MM.1S (cell line): Measurements from ENCODE around the gene SLC35F1.

Experiments
- DNase-seq: peaks from one replicate; pipeline ENCODE4 v3.0.0-alpha.2; 2015
- H2AFZ ChIP-seq: fragments of 300-600 bp; sonication (generic); 2 replicates; pipeline ENCODE4 v1.6.0; 2016; ENCODE audit warnings: antibody characterized with exemption, low read length
- H3F3A ChIP-seq: fragments of 300-600 bp; sonication (generic); 2 replicates; pipeline ENCODE4 v1.6.1; 2016; ENCODE audit warnings: mild to moderate bottlenecking, antibody characterized with exemption, low read length, moderate library complexity, mixed read lengths; ENCODE audit not compliant: insufficient read depth
- H3K27ac ChIP-seq: fragments of 300-600 bp; sonication (generic); 2 replicates; pipeline ENCODE4 v1.5.1; 2016; ENCODE audit warnings: mild to moderate bottlenecking, low read length
- H3K27me3 ChIP-seq: fragments of 300-600 bp; sonication (generic); replicated peaks from 2 replicates; pipeline ENCODE4 v1.6.0; 2016; ENCODE audit warnings: low read length; ENCODE audit not compliant: insufficient read depth
- H3K36me3 ChIP-seq: fragments of 300-600 bp; sonication (generic); replicated peaks from 2 replicates; pipeline ENCODE4 v1.6.1; 2016; ENCODE audit warnings: mild to moderate bottlenecking, low read length, mixed read lengths; ENCODE audit not compliant: insufficient read depth
- H3K4me1 ChIP-seq: fragments of 300-600 bp; sonication (generic); 2 replicates; pipeline ENCODE4 v1.6.1; 2016; ENCODE audit warnings: low read length, mixed read lengths
- H3K4me2 ChIP-seq: fragments of 300-600 bp; sonication (generic); 2 replicates; pipeline ENCODE4 v1.6.0; 2016; ENCODE audit warnings: low read depth, low read length
- H3K4me3 ChIP-seq: fragments of 300-600 bp; sonication (generic); 2 replicates; pipeline ENCODE4 v1.5.1; 2016; ENCODE audit warnings: low read length, mixed read lengths
- H3K79me2 ChIP-seq: fragments of 300-600 bp; sonication (generic); 2 replicates; pipeline ENCODE4 v1.6.1; 2016; ENCODE audit warnings: mixed run types, low read length, mixed read lengths
- H3K9ac ChIP-seq: fragments of 300-600 bp; sonication (generic); 2 replicates; pipeline ENCODE4 v1.6.1; 2016; ENCODE audit warnings: low read length, mixed read lengths
- H3K9me2 ChIP-seq: fragments of 300-600 bp; sonication (generic); replicated peaks from 2 replicates; pipeline ENCODE4 v1.6.1; 2016; ENCODE audit warnings: mild to moderate bottlenecking, low read length, mixed read lengths; ENCODE audit not compliant: insufficient read depth
- H3K9me3 ChIP-seq: fragments of 300-600 bp; sonication (generic); replicated peaks from 2 replicates; pipeline ENCODE4 v1.6.1; 2016; ENCODE audit warnings: mild to moderate bottlenecking, low read length, mixed read lengths; ENCODE audit not compliant: insufficient read depth
- H4K20me1 ChIP-seq: fragments of 300-600 bp; sonication (generic); 2 replicates; pipeline ENCODE4 v1.6.1; 2016; ENCODE audit warnings: mild to moderate bottlenecking, low read length, moderate library complexity, mixed read lengths; ENCODE audit not compliant: insufficient read depth
- EZH2 ChIP-seq: fragments of 300-600 bp; sonication (generic); optimal IDR thresholded peaks from 2 replicates; pipeline ENCODE3; 2017; ENCODE audit warnings: low read depth, mild to moderate bottlenecking, antibody characterized with exemption, low read length, mixed read lengths
- EZH2phosphoT487 ChIP-seq: fragments of 300-600 bp; sonication (generic); IDR thresholded peaks from 2 replicates; pipeline ENCODE4 v1.6.1; 2018; ENCODE audit warnings: antibody characterized with exemption, low read length
- TF ChIP-seq, protein P1 (sequence below): fragments of 300-600 bp; sonication (generic); IDR thresholded peaks from 2 replicates; pipeline ENCODE4 v1.5.1; 2016; ENCODE audit warnings: antibody characterized with exemption, low read length, mixed read lengths

The SLC35F1 gene

DNA sequence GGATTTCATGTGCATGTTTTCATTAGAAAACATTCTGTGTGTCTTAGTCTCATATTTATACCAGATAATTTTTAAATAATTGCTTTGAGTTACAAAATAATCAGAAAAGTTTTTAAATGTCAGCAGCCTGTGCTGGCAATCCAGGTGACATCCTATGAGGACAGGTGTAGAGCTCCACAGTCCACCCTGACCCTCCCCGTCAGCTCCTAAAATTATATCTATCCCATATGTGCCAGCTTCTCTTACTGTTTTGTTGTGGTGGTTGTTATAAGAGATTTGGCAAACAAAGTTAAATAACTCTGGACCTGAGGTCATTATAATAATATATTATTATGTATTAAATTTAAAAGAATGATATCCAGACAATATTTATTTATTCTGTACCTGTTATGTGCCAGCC is 387.8 kb downstream of the SLC35F1 start:
- Histone ChIP-seq H3K4me2 (no peak overlapping the region), H2AFZ (no peak overlapping the region), H3K36me3 (no peaks in the 10 kb centered on the region), H3F3A (no peaks in the 10 kb centered on the region), H3K9ac (no peak overlapping the region), H3K79me2 (no peaks in the 10 kb centered on the region), H3K27ac (no peak overlapping the region), H3K4me3 (no peak overlapping the region), H3K27me3 (no peaks in the 10 kb centered on the region), H3K9me3 (no peaks in the 10 kb centered on the region), H3K4me1 (no peaks in the 10 kb centered on the region), H3K9me2 (no peaks in the 10 kb centered on the region), H4K20me1 (no peaks in the 10 kb centered on the region)
- no peak for DNase-seq
- TF ChIP-seq EZH2 (no peak), EZH2phosphoT487 (no peak)
- TF ChIP-seq, protein P1, sequence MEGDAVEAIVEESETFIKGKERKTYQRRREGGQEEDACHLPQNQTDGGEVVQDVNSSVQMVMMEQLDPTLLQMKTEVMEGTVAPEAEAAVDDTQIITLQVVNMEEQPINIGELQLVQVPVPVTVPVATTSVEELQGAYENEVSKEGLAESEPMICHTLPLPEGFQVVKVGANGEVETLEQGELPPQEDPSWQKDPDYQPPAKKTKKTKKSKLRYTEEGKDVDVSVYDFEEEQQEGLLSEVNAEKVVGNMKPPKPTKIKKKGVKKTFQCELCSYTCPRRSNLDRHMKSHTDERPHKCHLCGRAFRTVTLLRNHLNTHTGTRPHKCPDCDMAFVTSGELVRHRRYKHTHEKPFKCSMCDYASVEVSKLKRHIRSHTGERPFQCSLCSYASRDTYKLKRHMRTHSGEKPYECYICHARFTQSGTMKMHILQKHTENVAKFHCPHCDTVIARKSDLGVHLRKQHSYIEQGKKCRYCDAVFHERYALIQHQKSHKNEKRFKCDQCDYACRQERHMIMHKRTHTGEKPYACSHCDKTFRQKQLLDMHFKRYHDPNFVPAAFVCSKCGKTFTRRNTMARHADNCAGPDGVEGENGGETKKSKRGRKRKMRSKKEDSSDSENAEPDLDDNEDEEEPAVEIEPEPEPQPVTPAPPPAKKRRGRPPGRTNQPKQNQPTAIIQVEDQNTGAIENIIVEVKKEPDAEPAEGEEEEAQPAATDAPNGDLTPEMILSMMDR = no peak

DNA sequence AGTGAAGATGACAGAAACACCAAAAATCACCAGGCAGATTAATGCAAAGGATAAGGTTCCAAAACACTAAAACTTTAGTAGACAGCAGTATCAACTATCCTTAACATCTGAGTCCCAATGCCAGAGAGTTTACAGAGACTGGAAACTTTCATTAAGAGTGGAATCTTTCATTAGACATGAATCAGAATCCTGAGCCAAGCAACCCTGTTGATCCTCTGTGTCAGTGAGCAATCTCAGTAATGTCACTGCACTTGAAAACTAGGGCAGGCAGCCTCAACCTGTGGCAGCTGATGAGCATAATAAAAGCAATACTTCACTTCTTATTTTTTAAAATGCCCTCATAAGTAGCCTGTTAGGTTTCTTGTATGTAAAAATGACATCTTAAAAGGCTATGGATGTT is 388.3 kb downstream of the SLC35F1 start:
- TF ChIP-seq, protein P1 = no peak
- no peak for TF ChIP-seq EZH2phosphoT487
- no peak for TF ChIP-seq EZH2
- Histone ChIP-seq H3K79me2 (no peaks in the 10 kb centered on the region), H3K4me1 (no peaks in the 10 kb centered on the region), H3K4me3 (no peak overlapping the region), H3K9me2 (no peaks in the 10 kb centered on the region), H4K20me1 (no peaks in the 10 kb centered on the region), H3K27ac (no peak overlapping the region), H3K4me2 (no peak overlapping the region), H3K36me3 (no peaks in the 10 kb centered on the region), H3K9me3 (no peaks in the 10 kb centered on the region), H3K27me3 (no peaks in the 10 kb centered on the region), H2AFZ (no peak overlapping the region), H3K9ac (no peak overlapping the region), H3F3A (no peaks in the 10 kb centered on the region)
- no peak for DNase-seq

DNA sequence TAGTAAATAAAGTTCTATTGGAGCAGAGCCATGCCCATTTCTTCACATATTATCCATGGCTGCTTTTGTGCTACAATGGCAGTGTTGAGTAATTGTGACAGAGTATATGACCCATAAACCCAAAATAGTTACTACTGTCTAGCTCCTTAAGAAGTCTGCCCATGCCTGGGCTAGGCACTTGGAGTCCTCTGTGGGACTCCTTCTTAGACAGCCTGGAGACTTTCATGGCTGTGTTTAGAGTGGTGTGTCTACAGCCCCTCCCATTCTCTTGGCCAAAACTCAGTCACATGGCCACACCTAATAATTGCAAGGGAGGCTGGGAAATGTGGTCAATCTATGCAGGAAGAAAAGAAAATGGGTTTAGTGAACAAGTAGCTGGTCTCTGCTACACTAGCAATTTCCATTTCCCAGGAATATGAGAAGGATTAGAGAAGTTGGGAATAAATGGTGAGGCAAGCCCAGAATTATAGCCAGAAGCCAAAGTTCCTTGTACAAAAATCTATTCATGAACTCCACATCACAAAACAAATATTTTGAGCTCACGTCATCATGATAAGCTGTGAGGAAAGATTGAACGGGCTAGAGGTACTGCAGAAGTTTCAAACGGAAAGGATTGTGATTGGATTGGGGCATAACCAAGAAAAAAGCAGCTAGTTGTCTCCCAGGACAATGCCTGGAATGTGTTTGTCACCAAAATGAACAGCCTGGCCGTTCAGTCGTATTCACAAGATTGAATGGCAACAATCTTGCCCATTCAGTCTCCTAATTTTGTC is 389.3 kb downstream of the SLC35F1 start:
- Histone ChIP-seq H3K4me2 (no peak overlapping the region), H2AFZ (no peak overlapping the region), H3K4me1 (no peaks in the 10 kb centered on the region), H3K27ac (no peak overlapping the region), H3F3A (no peaks in the 10 kb centered on the region), H3K9me3 (no peaks in the 10 kb centered on the region), H3K9ac (no peak overlapping the region), H3K79me2 (no peaks in the 10 kb centered on the region), H3K36me3 (no peaks in the 10 kb centered on the region), H4K20me1 (no peaks in the 10 kb centered on the region), H3K9me2 (no peaks in the 10 kb centered on the region), H3K4me3 (no peak overlapping the region), H3K27me3 (no peaks in the 10 kb centered on the region)
- no peak for TF ChIP-seq EZH2phosphoT487
- TF ChIP-seq EZH2 = no peak
- TF ChIP-seq, protein P1 = no peak
- no peak for DNase-seq
